HTERT RPE-1 (cell line): Measurements from ENCODE around the gene CSAG3.
"Not testable (repeated sequence)": the region's sequence is repeated elsewhere in the genome, so short reads cannot be mapped to it uniquely, and the experiment has no call there.

Experiments
- in situ Hi-C: fragments of 300-500 bp; cut with MboI; formaldehyde crosslinking; loops from 4 replicates; pipeline ENCODE4 v1.14.3; 2020; ENCODE audit warnings: low sequenced_read_pairs

CSAG3 gene

GRCh38 chrX:152758918-152759317 lies at the start of gene CSAG3:
TSS of gene CSAG3 (plus strand) at chrX:152759218.
- in situ Hi-C loops, result not testable (repeated sequence)

- in situ Hi-C loops, result not testable (repeated sequence)
These were observed 45.8 kb upstream of the CSAG3 start for GRCh38 chrX:152713195-152713594.

- in situ Hi-C loops, result not testable (repeated sequence)
These were observed 44.9 kb upstream of the CSAG3 start, which contains the start of gene MAGEA2B for GRCh38 chrX:152713815-152714787. TSS of gene MAGEA2B (plus strand) at chrX:152714628. CDS start at chrX:152717107, 2,479 bp downstream.

- in situ Hi-C loops, result no loop called here
These were observed 33.6 kb upstream of the CSAG3 start for GRCh38 chrX:152725409-152725808.

GRCh38 chrX:152733261-152733975 lies 25.6 kb upstream of the CSAG3 start, which contains the start of the genes CSAG1 and MAGEA12:
TSS of gene CSAG1 (minus strand) at chrX:152733721. CDS start at chrX:152732460, 1,261 bp downstream.
TSS of gene MAGEA12 (plus strand) at chrX:152733757. CDS start at chrX:152736162, 2,405 bp downstream.
- in situ Hi-C loops, result no loop called here

- in situ Hi-C loops, result not testable (repeated sequence)
These were observed 24.7 kb upstream of the CSAG3 start for GRCh38 chrX:152734143-152734858.

- in situ Hi-C loops, result no loop called here
These were observed 23.9 kb upstream of the CSAG3 start for GRCh38 chrX:152735101-152735500.

- in situ Hi-C loops, result no loop called here
These were observed 23.0 kb upstream of the CSAG3 start for GRCh38 chrX:152735860-152736511.

- in situ Hi-C loops, result not testable (repeated sequence)
These were observed 22.5 kb upstream of the CSAG3 start for GRCh38 chrX:152736528-152736927.

- in situ Hi-C loops, result no loop called here
These were observed 20.5 kb upstream of the CSAG3 start for GRCh38 chrX:152738560-152738959.

- in situ Hi-C loops, result not testable (repeated sequence)
These were observed 5.0 kb upstream of the CSAG3 start, which contains the start of gene MAGEA2 for GRCh38 chrX:152753686-152754650. TSS of gene MAGEA2 (minus strand) at chrX:152753842. CDS start at chrX:152751363, 2,479 bp downstream.

GRCh38 chrX:152754871-152755270 lies 4.1 kb upstream of the CSAG3 start:
- in situ Hi-C loops, result not testable (repeated sequence)

GRCh38 chrX:152759544-152759943 lies 526 bp downstream of the CSAG3 start:
- in situ Hi-C loops, result not testable (repeated sequence)

- in situ Hi-C loops, result not testable (repeated sequence)
These were observed 2.6 kb downstream of the CSAG3 start for GRCh38 chrX:152761582-152761981.

- in situ Hi-C loops, result not testable (repeated sequence)
These were observed 7.5 kb downstream of the CSAG3 start for GRCh38 chrX:152766562-152766961.

- in situ Hi-C loops, result not testable (repeated sequence)
These were observed 10.7 kb downstream of the CSAG3 start, which contains the start of gene MAGEA6 for GRCh38 chrX:152769549-152770289. TSS of gene MAGEA6 (minus strand) at chrX:152769689. CDS start at chrX:152767650, 2,039 bp downstream.

GRCh38 chrX:152787062-152787461 lies 28.0 kb downstream of the CSAG3 start:
- in situ Hi-C loops, result not testable (repeated sequence)

GRCh38 chrX:152798945-152799344 lies 39.9 kb downstream of the CSAG3 start:
- in situ Hi-C loops, result no loop called here
